HepG2 (cell line): ENCODE measurements around the gene STK4. TPM values are rescaled to one million over a fixed set of nuclear protein-coding genes. Genes with fewer than 3 reads are reported as not detected.

Experiments used
- NFE2 ChIP-seq: sonication (generic); formaldehyde crosslinking; IDR thresholded peaks from 2 replicates; pipeline ENCODE4 v1.4.0; 2020; ENCODE audit warnings: missing genetic modification reagents
- ZBTB2 ChIP-seq: sonication (generic); formaldehyde crosslinking; IDR thresholded peaks from 2 replicates; pipeline ENCODE4 v1.8.0; 2022; ENCODE audit warnings: low read depth, missing genetic modification reagents
- ZBTB34 ChIP-seq: sonication (generic); formaldehyde crosslinking; IDR thresholded peaks from 2 replicates; pipeline ENCODE4 v1.8.0; 2022; ENCODE audit warnings: mild to moderate bottlenecking, missing genetic modification reagents
- ZNF20 ChIP-seq: sonication (generic); formaldehyde crosslinking; IDR thresholded peaks from 2 replicates; pipeline ENCODE4 v1.4.0; 2020; ENCODE audit warnings: mild to moderate bottlenecking, moderate library complexity, missing genetic modification reagents
- ZNF205 ChIP-seq: IDR thresholded peaks from 2 replicates; pipeline ENCODE4 v1.6.1; 2018; ENCODE audit warnings: missing biosample characterization, missing genetic modification reagents
- ZNF333 ChIP-seq: sonication (generic); formaldehyde crosslinking; IDR thresholded peaks from 2 replicates; pipeline ENCODE4 v1.4.0; 2020; ENCODE audit warnings: mild to moderate bottlenecking, missing genetic modification reagents, borderline replicate concordance
- ZNF546 ChIP-seq: sonication (generic); formaldehyde crosslinking; conservative IDR thresholded peaks from 2 replicates; pipeline ENCODE4 v1.8.1; 2023; ENCODE audit warnings: mild to moderate bottlenecking, missing genetic modification reagents
- ZNF619 ChIP-seq: sonication (generic); formaldehyde crosslinking; IDR thresholded peaks from 2 replicates; pipeline ENCODE4 v1.4.0; 2020; ENCODE audit warnings: mild to moderate bottlenecking, missing genetic modification reagents
- ZNF646 ChIP-seq: sonication (generic); formaldehyde crosslinking; IDR thresholded peaks from 2 replicates; pipeline ENCODE4 v1.9.0; 2021; ENCODE audit warnings: mild to moderate bottlenecking, missing genetic modification reagents
- ZNF724P ChIP-seq: sonication (generic); formaldehyde crosslinking; IDR thresholded peaks from 2 replicates; pipeline ENCODE4 v1.8.0; 2022; ENCODE audit warnings: missing genetic modification reagents, borderline replicate concordance
- ZNF891 ChIP-seq: sonication (generic); formaldehyde crosslinking; IDR thresholded peaks from 2 replicates; pipeline ENCODE4 v1.5.0; 2020; ENCODE audit warnings: mild to moderate bottlenecking, missing genetic modification reagents
- polyA plus RNA-seq, 8 experiments: library from polyadenylated mRNA; depleted of rRNA in 3 of 8; stranded (reverse) in 7 of 8; unstranded in 1 of 8; fragments of >200 nt; fragmentation: Illumina TruSeq in 4 of 8; extraction: Trizol in 4 of 8; gene quantifications; 2 replicates each; pipeline versions ENCODE4 v1.2.1 to v1.2.3, GENCODE V29; 2011 to 2016; ENCODE audit warnings: low read depth in 4 of 8, missing spikeins in 1 of 8, mixed read lengths in 1 of 8; ENCODE audit not compliant: insufficient read depth in 1 of 8
- total RNA-seq, 5 experiments: library from RNA; depleted of rRNA; stranded (reverse); fragments of >200 nt; fragmentation: Illumina TruSeq; extraction: Trizol; gene quantifications; 2 replicates each; pipeline ENCODE4 v1.2.3, GENCODE V29; 2016; ENCODE audit warnings: low read depth in 1 of 5

STK4 gene
- total and polyA plus RNA-seq, 2 of the 13 experiments (the other 11 are each of a cell fraction or from before 2014, with no cell fraction given): 25.6 to 38.3 TPM

GRCh38 chr20:45041464-45042337, 75.4 kb downstream of the STK4 start (continued):
- no peak for TF ChIP-seq ZBTB34 (CRISPR knock-in tag)
- no peak for TF ChIP-seq ZNF205 (CRISPR knock-in tag)
- no peak for TF ChIP-seq ZNF546 (CRISPR knock-in tag)
- no peak for TF ChIP-seq ZNF20 (CRISPR knock-in tag)
- TF ChIP-seq ZNF333 (CRISPR knock-in tag): no peak
- no peak for TF ChIP-seq ZNF619 (CRISPR knock-in tag)
- no peak for TF ChIP-seq ZNF891 (CRISPR knock-in tag)
- TF ChIP-seq ZNF724P (CRISPR knock-in tag): no peak
- no peak for TF ChIP-seq ZBTB2 (CRISPR knock-in tag)
- no peak for TF ChIP-seq NFE2 (CRISPR knock-in tag)
- no peak for TF ChIP-seq ZNF646 (CRISPR knock-in tag)
